Osteocyte (in vitro differentiated cells): Measurements from ENCODE around the gene ERMARD. TPM values are rescaled to one million over a fixed set of nuclear protein-coding genes. Genes with fewer than 3 reads are reported as not detected.

ENCODE experiments used
- DNase-seq: peaks from one replicate; pipeline ENCODE4 v3.0.0; 2021; ENCODE audit warnings: mixed read lengths; ENCODE audit not compliant: unreplicated experiment; ENCODE audit errors: extremely low spot score
- H3K27ac Mint-ChIP-seq: one replicate; pipeline ENCODE4 v1.8.0; 2021; ENCODE audit warnings: mild to moderate bottlenecking, mixed read lengths; ENCODE audit not compliant: unreplicated experiment
- H3K27me3 Mint-ChIP-seq: one replicate; pipeline ENCODE4 v1.8.0; 2021; ENCODE audit warnings: mixed read lengths; ENCODE audit not compliant: unreplicated experiment
- H3K36me3 Mint-ChIP-seq: one replicate; pipeline ENCODE4 v1.8.0; 2021; ENCODE audit warnings: mixed read lengths; ENCODE audit not compliant: unreplicated experiment
- H3K4me1 Mint-ChIP-seq: one replicate; pipeline ENCODE4 v1.8.0; 2021; ENCODE audit warnings: mixed read lengths; ENCODE audit not compliant: unreplicated experiment
- H3K4me3 Mint-ChIP-seq: one replicate; pipeline ENCODE4 v1.8.0; 2021; ENCODE audit warnings: mild to moderate bottlenecking, moderate library complexity, mixed read lengths; ENCODE audit not compliant: unreplicated experiment
- H3K9me3 Mint-ChIP-seq: one replicate; pipeline ENCODE4 v1.8.0; 2021; ENCODE audit warnings: mixed read lengths; ENCODE audit not compliant: unreplicated experiment
- total RNA-seq: library from RNA; stranded (reverse); gene quantifications from 2 replicates; pipeline ENCODE4 v1.2.1, GENCODE V29; 2021
- TF ChIP-seq, protein P1 (sequence below): fragments of 200-600 bp; sonication (generic); IDR thresholded peaks from 2 replicates; pipeline ENCODE4 v1.5.0; 2021; ENCODE audit warnings: antibody characterized with exemption, mild to moderate bottlenecking, moderate library complexity

The ERMARD gene
- total RNA-seq, 1 donor from 2014 or later: 34.6 TPM

DNA sequence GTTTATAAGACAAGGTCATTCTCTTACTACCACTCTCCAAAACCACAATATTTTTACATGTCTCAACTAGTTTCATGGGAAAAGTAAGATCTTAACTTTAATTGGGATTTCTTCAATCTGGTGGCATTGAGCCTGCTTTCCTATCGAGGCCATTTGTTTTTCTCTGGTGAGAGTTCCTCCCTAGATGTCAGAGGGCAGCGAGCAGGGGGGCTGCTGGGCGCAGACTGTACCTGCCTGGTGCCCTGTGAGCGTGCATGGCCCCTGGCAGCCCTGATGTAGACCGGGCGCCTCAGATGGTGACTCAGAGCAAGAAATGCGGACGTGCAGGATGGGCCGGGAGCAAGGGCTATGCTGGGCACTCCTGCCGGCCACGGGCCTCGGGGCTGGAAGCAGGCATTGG, 27.2 kb downstream of the ERMARD start:
- DNase-seq: peak; percentile 67
- H3K27ac Mint-ChIP-seq: no peak overlapping the region
- H3K27me3 Mint-ChIP-seq: no peaks in the 10 kb centered on the region
- peaks cover 21% of the 10 kb centered on the region for H3K36me3 Mint-ChIP-seq
- peaks cover 8% of the 10 kb centered on the region for H3K4me1 Mint-ChIP-seq
- H3K9me3 Mint-ChIP-seq: no peaks in the 10 kb centered on the region
- no peak overlapping the region for H3K4me3 Mint-ChIP-seq
- TF ChIP-seq, protein P1, sequence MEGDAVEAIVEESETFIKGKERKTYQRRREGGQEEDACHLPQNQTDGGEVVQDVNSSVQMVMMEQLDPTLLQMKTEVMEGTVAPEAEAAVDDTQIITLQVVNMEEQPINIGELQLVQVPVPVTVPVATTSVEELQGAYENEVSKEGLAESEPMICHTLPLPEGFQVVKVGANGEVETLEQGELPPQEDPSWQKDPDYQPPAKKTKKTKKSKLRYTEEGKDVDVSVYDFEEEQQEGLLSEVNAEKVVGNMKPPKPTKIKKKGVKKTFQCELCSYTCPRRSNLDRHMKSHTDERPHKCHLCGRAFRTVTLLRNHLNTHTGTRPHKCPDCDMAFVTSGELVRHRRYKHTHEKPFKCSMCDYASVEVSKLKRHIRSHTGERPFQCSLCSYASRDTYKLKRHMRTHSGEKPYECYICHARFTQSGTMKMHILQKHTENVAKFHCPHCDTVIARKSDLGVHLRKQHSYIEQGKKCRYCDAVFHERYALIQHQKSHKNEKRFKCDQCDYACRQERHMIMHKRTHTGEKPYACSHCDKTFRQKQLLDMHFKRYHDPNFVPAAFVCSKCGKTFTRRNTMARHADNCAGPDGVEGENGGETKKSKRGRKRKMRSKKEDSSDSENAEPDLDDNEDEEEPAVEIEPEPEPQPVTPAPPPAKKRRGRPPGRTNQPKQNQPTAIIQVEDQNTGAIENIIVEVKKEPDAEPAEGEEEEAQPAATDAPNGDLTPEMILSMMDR: no peak

DNA sequence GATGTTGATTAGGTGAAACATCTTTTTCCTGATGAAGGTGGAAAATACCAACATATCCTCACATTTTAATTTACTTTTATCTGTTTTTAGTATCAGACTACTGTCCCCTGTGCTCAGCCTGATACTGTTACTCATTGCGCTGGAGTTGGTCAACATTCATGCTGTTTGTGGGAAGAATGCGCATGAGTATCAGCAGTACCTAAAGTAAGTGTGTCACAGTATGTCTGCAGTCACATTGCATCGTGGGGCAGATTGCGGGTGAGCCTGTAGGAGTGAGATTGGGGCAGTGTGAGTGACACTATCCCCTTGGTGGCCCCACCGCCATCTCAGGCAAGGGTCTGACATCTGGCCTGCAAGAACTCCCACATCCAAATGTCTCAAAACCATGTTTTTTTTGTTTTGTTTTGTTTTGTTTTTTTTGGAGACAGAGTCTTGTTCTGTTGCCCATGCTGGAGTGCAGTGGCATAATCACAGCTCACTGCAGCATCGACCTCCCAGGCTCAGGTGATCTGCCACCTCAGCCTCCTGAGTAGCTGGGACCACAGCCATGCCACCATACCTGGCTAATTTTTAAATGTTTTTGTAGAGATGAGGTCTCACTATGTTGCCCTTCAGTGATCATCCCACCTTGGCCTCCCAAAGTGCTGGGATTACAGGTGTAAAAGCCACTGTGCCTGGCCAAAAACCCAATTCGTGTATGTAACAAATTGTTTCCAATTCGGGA, 27.8 kb downstream of the ERMARD start:
- TF ChIP-seq, protein P1: no peak
- Mint-ChIP-seq H3K4me3 (no peak overlapping the region), H3K27me3 (no peaks in the 10 kb centered on the region), H3K36me3 (peaks cover 23% of the 10 kb centered on the region), H3K9me3 (no peaks in the 10 kb centered on the region), H3K4me1 (peaks cover 8% of the 10 kb centered on the region), H3K27ac (no peak overlapping the region)
- peak; percentile 57 for DNase-seq

DNA sequence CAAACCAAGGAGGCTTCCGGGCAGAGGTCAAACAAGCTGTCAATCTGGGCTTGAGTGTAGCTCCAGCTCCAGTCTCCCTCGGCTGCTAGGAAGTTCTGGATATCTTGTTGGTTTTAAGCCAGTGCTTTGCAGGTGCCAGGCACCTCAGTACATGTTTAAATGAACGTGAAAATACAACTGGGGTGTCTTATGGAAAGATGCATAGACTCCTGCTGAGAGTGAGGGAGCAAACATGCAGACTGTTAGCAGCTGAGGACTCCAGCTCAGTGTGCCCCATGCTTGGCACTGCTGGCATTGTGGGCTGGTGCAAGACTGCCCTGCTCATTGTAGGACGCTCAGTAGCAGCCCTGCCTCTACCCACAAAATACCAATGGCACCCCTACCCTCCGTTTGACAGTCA, 28.5 kb downstream of the ERMARD start:
- Mint-ChIP-seq H3K36me3 (peaks cover 23% of the 10 kb centered on the region), H3K9me3 (no peaks in the 10 kb centered on the region), H3K27me3 (no peaks in the 10 kb centered on the region), H3K4me1 (peaks cover 8% of the 10 kb centered on the region), H3K27ac (no peak overlapping the region), H3K4me3 (no peak overlapping the region)
- DNase-seq: no peak
- TF ChIP-seq, protein P1: no peak

DNA sequence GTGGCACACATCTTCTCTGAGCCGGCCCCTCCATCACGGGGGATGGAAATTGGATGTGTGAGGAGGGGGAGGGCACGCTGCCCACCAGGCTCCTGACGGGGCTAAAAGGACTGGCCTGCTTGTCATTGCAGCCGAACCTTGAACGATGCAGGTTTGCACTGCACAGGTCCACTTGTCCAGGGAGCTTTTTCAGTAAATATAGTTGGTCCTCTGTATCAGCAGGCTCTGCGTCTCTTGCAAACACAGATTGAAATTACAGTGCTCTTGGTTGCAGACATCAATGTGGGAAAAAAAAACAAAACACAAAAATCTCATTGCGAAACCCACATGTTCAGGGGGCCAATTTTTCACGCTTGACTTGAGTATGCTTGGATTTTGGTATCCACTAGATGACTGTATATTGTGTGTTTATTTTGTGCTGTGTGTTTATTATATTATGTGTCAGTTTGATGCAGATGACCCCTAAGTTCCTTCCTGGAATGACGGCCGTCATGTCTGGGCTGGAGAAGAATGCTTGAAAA, 29.2 kb downstream of the ERMARD start:
- DNase-seq: peak; percentile 80
- Mint-ChIP-seq H3K4me3 (no peak overlapping the region), H3K36me3 (peaks cover 19% of the 10 kb centered on the region)

DNA sequence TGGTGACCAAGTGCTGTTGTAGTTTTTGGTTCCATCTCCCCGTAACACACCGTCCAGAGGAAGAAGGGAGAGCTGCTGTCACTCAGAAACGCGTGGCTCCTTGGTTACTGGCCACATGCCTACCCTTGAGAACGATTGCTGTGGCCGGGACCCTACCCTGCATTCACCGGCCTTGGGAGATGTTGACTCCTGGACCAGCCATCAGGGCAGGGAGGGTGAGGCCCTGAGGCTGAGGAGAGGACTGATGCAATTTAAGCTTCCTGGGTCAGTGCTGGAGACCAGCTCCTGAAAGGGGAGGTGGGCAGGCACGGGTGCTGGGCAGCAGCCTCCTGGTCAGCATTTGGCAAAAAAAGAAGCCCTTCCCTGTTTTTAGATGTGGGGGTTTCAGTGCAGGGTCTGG, 31.5 kb downstream of the ERMARD start:
- no peaks in the 10 kb centered on the region for H3K9me3 Mint-ChIP-seq
- DNase-seq: no peak
- no peak overlapping the region for H3K4me3 Mint-ChIP-seq

More for the DNA sequence above, 29.2 kb downstream of the ERMARD start:
- no peaks in the 10 kb centered on the region for H3K27me3 Mint-ChIP-seq
- H3K4me1 Mint-ChIP-seq: peaks cover 8% of the 10 kb centered on the region
- no peaks in the 10 kb centered on the region for H3K9me3 Mint-ChIP-seq
- no peak overlapping the region for H3K27ac Mint-ChIP-seq
- TF ChIP-seq, protein P1: no peak

More for the DNA sequence above, 31.5 kb downstream of the ERMARD start:
- no peak overlapping the region for H3K27ac Mint-ChIP-seq
- TF ChIP-seq, protein P1: no peak
- H3K4me1 Mint-ChIP-seq: peaks cover 8% of the 10 kb centered on the region
- no peaks in the 10 kb centered on the region for H3K27me3 Mint-ChIP-seq
- H3K36me3 Mint-ChIP-seq: peaks cover 14% of the 10 kb centered on the region
